HTR-8/SVneo (cell line): Measurements from ENCODE around the gene JAKMIP1.

Experiments used
- DNase-seq: peaks from one replicate; pipeline ENCODE4 v3.0.0; 2011; ENCODE audit warnings: low spot score, mixed read lengths; ENCODE audit not compliant: insufficient read length
- FAIRE-seq: peaks from 2 replicates; lab custom pipeline; 2011; peaks lifted over from hg19 to GRCh38; lab: Jason Lieb, UNC

JAKMIP1 gene

DNA sequence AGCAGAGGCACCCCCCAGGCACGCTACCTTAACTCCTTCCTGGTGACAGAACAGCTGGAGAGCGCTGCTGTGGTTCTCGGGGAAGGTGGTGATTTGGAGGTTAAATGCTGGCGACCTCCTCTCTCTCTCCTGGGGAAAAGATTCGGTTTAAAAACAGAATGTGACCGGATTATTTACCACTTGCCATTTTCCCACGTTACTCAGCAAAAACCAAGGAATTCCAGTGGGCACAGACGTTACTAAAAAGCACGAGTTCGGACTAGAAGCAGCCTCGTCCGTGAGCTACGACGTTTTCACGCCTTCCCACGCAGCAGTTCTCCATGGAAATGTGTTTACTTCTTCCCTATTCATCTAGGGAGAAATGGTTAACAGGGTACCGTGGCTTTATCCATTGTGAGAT is 149.8 kb downstream of the JAKMIP1 start:
- DNase-seq = no peak
- no peak for FAIRE-seq

DNA sequence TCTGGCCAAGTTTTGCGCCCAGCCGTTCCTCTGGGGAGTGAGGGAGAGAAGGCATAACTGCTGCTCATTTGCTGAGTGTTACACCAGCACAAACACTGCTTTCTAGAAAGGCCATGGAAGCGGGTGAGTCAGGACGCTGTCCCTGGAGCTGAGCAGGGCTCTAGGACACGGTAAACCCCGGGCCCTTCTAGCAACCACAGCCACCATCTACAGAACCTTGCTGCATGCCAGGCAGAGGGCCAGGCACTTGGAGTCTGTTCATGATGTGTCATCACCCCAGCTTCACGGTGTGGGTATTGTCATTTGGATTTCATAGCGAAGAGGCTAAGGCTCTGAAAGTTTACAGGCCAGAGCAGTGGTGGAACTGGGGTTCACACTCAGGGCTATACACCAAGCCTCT is 150.4 kb downstream of the JAKMIP1 start:
- FAIRE-seq = no peak
- DNase-seq = no peak

DNA sequence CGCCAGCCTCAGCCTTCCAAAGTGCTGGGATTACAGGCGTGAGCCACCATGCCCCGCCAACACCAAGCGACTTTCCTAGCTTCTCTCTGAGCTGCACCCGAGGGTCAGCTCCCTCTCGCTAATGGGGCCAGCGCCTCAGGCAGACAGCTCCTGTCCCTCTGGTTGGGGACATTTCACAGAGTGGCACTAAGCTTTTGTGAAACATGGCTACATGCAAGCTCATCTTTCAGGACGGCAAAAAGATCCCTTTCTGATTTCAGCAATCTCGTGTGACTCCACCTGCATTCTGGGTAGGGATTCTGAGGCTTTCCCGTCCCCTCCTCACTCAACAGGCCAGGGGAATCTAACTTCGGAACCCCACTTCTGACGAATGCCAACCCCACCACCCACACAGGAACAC is 151.1 kb downstream of the JAKMIP1 start:
- DNase-seq = no peak
- FAIRE-seq = no peak

DNA sequence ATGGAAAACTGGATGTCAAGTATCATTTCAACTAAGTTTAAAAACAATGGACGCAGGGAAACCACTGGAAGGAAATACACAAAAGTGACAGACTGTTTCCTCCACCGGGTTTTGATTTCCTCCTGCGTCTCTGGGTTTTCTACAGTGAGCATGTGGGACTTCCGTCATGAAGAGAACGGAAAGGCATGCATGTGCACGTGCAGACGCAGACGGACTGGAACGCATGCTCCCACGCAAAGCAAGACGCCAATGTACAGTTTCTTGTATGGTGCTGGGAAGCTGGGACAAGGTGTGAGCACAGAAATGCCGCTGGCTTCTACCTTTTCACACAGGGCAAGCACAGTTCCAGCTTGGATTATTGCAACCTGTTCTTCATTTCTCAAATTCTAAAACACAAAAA is 151.8 kb downstream of the JAKMIP1 start:
- FAIRE-seq (no peak), DNase-seq (no peak)

DNA sequence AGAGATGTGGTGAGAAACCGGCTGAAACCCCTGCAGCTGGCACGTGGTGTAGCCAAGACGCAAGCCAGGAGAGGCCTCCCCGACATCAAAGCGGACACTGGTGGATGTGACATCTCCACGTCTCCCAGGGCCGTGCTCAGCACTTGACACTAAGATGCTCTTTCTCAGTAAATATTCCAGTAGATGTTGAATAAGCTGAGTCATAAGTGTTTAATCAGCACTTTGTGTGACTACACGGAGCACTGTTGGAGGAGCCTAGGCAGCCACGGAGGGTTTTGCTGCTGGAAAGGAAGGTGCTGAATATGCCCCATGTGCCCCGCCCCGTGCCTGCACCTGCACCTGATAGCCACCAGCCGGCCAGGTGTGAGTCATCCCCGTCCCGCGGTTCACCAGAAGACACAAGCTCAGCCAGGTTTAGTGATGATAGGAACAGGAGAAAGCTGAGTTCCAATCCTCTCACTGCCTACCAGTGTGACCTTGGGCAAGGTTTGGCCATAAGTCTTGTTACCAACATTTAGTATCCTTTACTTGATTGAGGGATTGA is 153.1 kb downstream of the JAKMIP1 start:
- FAIRE-seq (no peak), DNase-seq (no peak)

DNA sequence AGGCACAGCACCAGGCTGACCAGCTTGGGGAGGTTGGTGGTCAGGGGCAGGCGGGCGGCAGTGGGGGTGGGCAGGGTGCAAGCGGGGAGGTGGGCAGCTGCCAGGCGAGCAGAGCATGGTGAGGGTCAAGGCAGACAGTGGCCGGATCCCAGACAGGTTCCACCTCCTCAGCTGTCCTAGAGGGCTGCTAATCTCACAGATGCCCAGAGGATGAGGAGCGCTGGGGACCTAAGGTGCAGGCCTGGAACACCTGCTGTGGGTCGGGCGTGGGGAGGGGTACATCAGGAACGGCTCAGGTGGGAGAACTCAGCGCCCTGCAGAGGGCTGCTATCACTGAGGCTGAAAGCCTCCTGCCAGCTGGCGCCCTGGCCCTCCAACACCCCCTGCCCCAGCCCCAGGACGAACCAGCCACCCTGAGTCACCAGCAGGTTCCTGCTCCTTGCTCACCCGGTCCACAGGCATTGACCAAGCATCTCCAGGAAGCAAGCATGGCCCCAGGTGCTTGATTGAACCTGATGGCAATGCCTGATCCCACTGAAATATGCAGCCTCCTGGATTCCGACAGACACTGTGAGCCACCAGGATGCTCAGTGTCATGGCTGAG is 153.7 kb downstream of the JAKMIP1 start:
- DNase-seq = no peak
- no peak for FAIRE-seq

DNA sequence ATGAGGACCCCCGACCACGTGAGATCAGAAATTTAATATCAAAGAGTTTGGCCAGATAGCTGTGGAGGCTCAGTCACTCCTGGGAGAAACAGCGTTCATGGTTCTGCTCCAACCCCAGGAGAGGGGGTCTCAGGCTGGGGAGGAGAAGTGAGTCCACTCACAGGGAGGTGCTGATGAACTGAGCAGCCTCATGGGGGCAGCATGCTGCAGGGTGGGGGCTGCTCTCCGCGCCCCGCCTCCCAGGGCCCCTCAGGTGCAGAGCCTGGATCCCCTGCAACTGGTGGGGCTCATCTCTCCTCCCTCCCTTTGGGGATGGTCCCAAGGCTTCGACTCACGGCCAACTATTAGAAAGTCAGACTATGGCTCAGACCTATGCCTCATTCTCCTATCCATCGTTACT is 155.5 kb downstream of the JAKMIP1 start:
- DNase-seq = no peak
- no peak for FAIRE-seq

DNA sequence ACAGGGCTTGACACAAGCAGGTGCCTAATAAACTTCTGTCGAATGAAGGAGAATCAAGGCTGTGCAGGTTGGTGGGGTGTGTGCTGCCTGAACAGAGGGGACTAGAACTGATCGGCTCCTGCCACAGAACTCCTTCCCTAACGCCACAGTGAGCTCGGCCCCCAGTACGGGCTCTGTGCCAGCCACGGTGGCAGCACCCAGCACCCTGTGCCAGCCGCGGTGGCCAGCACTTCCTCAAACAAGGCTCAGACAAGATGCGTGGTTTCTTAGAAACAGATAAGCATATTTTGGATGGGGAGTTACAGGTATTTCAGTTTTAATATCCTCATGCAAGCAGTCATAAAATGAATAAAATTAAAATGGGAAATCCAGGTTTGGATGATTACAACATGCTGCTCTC is 156.1 kb downstream of the JAKMIP1 start:
- FAIRE-seq = no peak
- DNase-seq = no peak

DNA sequence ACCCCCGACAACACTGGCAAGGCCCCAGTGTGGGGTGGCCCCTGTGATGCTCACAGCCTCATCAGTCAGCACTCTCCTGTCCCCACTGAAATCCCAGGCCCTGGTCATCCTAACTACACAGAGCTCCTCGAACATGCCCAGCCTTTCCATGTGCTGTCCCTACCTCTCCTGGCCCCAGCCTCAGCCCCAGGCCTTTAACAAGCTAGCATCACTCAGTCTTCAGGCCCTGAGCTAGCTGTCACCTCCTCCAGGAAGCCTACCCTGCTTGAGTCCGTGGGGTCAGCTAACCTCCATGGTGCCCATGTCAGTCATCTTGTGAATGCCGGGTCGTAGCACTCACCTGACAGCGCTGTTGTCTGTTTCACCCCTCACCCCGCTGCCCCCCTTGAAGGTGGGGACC is 156.5 kb downstream of the JAKMIP1 start:
- DNase-seq = no peak
- FAIRE-seq = no peak

DNA sequence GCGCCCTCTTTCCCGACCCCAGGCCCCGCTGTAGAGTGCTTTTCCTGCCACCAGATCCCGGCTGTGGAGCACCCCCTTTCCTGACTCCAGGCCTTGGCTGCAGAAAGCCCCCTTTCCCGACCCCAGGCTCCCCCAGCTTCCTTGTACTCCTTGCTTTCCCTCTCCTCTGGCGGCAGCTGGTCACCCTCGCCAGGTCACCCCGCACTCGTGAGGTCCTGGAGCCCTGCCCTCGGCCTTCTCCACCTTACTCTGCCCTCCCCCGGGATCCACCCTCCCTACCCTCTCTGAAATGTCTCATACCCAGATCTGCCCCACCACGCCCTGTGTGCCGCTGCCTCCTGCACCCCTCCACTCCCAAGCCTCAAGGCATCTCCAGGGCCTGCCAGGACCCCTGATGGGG is 157.2 kb downstream of the JAKMIP1 start:
- no peak for DNase-seq
- no peak for FAIRE-seq

DNA sequence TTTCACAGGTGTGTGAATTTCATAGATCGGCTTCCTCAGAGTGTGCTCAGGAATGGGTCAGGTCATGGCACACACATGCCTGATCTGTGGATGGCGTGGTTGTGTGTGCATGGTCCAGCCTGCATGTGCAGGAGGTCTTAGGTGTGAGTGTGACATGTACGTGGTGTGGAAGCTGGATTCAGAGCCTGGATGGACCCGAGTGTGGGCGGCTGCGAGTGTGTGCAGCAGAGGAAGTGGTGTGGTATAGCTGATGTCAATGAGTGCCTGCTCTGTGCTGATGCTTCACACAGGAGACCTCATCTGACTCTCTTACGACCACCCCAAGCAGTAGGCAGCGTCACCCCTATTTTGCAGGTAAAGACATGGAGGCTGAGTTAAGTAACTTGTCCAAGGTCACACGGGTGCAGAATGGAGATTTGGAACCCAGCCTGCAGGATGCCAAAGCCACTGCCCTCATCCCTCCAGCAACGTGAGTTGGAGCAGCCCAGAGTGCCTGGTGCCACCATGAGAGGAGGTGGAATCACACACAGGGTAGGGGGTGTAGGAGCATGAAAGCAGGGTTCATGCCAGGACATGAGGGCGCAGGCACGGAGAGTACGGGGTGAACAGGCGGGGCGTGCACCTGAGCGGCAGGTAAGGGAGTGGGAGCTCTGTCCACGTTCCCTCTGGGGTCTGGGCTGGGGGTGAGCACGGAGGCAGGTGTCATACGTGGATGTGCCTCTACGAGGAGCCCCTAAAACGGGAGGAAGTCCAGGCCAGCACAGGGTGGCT is 157.9 kb downstream of the JAKMIP1 start:
- DNase-seq = no peak
- FAIRE-seq = no peak

DNA sequence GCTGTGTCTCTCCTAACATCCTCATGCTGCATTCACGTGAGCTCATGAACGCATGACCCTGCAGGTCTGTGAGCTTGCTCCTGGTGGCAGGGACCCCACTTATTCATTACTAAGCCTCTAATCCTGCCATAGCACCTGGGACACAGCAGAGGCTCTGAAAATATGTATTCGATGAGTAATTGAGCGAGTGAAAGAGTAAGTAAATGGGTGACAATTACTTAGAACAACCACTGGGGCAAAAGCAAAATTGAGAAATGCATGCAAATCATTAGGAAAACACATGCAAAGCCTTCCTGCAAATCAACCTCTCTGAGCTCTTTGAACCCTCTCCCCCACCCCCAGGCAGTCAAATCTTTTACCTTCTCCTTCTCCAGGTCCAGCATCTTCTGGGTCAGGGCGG is 158.5 kb downstream of the JAKMIP1 start:
- FAIRE-seq (no peak), DNase-seq (no peak)

DNA sequence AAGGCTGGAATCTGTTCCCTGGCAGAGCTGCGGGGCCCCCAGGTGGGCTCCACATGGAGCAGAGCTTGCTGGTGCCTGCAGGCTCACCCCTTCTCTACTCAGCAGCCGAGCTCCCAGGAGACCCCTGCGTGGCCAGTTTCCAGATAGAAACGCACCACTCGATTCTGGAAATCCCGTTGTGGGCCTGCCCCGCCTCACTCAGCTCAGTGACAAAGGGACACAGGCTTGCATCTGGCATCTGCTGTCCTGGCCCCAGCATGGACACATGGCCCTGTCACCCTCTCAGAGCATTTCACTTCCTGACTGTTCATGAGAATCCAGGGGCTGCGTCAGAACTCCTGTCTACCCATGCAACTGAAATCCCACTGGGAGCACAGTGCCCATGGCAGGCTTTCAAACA is 161.6 kb downstream of the JAKMIP1 start:
- no peak for DNase-seq
- FAIRE-seq = no peak

DNA sequence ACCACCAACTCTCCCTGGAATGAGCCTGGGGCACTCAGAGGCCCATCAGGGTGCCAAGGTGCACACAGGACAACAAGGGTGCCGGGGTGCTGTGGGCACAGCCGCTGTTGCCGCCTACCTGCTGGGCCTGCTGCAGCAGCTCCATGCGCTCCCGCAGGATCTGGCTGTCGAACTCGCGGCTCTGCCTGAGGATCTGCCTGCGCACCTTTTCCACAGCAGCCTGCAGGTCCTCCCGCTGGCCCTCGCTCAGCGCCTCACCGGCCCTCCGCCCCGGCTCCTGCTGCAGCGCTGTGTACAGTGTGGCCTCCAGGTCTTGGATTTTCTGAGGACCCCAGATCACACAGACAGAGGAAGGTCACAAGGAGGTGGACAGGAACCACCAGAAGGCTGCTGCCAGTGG is 164.6 kb downstream of the JAKMIP1 start:
- FAIRE-seq (no peak), DNase-seq (no peak)

DNA sequence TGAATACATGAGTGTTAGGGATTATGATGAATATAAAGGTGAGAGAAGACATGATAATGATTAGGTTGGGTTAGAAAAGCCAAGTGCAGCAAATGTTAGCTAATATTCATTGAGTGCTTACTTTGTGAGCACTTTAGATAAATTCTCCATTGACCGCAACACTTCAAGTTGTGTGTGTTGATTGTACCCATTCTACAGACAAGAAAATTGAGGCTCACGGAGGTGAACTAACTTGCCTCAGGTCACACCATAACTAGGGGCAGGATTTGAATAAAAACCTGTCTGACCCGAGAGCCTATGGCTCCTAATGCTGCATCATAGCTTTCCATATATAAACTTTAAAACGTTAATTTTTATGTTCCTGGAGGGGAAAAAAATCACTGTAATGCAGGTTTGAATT is 167.0 kb downstream of the JAKMIP1 start:
- no peak for FAIRE-seq
- no peak for DNase-seq

DNA sequence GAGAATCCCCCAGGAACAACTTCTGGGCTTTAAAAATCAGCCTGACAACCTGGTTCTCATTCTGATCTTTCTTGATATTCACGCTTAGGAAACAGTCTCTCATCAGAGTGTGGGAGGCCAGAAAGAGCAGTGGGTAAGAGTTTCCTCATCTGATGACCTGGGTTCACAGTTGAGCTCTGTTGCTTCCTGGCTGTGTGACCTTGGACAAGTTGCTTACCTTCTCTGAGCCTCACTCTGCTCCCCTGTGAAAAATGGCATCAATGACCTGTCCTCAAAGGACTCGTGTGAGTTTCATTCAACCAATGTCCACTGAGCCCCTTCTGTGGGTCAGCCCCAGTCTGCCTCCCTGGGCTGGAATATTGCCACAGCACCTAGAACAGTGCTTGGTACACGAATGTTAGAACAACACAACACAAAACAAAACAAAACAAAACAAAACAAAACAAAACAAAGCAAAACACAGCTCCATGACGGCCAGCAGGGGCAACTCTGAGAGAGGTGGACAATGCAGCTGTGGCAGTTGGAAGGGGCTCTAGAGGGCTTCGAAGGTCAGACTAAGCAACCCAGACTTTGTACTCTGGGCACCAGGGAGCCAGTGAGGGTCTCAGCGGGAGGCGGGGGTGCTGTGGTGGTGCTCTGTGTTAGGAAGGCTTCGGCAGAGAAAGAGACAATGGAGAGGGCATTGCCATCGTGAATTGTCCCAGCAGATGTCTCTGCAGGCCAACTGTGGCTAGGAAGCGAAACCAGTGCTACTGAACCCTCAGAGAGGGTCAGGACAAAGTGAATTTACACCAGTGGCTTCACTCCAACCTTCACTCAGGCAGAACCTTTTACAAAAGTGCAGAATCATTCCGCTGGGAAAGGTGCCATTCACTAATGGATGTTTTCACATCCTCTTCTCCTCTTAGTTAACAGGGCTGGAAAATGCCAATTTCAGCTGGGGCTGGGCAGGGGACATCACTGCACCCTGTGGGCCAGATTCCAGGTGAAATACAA is 167.8 kb downstream of the JAKMIP1 start:
- no peak for DNase-seq
- FAIRE-seq = no peak

DNA sequence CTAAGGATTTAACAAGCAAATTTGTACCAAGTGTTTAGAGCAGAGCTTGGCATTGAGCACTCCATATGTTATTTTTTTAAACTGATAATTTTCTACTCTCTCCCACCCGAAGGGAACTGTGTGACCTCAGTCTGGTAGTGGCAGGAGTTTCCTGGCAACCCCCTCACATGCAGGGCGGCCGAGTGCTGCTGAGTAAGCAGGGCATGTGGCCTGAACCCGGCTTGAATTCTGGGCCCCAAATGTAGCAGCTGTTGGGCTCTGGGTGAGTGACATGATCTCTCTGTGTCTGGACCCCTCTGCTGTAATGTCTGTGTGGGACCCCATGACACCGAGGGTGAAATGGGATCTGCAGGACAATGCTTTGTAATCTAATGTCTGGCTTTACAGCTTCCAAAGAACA is 168.5 kb downstream of the JAKMIP1 start:
- no peak for FAIRE-seq
- DNase-seq = no peak

DNA sequence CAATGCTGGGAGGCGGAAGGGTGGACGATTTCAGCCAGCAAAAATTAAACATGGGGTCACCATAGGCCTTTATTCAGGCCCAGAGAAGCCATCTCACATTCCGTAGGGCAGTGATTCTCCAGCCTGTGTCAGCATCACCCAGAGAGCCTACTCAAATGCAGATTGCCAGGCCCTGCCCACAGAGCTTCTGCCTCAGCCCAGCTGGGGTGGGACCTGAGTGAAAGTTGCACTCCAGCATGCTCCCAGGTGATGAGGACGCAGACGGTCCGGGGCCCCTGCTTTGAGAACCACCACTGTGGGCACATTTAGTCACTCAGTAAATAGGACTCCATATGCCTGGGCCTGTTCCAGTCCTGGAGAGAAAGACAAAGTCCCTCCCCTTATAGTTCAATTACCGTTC is 169.7 kb downstream of the JAKMIP1 start:
- no peak for FAIRE-seq

DNA sequence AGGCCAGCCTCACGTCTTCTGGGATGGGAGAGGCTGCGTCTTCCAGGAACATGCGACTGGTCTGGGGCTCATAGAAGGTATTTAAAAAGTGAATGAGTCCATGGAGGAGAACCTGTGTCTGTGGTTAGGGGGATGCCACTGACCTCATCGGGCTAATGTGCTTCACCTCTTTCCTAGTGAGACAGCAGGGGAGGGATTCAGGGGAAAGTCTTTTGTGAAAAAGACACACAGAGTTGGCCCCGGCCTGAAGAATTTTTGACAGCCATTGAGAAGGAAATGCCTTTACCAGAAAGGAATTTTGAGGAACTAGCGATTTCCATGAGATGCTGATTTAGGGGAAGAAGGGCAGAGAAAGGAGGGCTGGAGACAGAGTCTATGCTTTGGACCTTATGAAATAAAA is 171.1 kb downstream of the JAKMIP1 start:
- no peak for FAIRE-seq
- no peak for DNase-seq

More for the DNA sequence above, 169.7 kb downstream of the JAKMIP1 start:
- no peak for DNase-seq

DNA sequence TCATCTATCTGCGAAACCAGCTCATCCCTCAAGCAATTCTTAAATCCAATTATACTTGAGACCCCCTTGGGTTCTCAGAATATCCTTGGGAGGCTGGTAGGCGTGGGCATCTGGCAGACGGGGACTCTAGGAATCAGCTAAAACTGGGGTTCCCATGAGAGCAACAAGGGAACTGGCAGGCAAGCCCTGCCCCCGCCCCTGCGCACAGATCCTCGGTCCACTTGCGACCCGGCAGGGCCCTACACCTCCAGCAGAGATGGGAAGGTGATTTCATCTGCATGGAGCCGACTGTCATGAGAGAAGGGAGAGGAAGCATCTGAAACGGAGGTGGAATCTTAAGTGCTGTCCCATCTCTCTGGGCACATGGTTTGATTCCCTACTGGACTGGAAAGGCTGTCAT is 172.2 kb downstream of the JAKMIP1 start:
- FAIRE-seq (no peak), DNase-seq (no peak)

DNA sequence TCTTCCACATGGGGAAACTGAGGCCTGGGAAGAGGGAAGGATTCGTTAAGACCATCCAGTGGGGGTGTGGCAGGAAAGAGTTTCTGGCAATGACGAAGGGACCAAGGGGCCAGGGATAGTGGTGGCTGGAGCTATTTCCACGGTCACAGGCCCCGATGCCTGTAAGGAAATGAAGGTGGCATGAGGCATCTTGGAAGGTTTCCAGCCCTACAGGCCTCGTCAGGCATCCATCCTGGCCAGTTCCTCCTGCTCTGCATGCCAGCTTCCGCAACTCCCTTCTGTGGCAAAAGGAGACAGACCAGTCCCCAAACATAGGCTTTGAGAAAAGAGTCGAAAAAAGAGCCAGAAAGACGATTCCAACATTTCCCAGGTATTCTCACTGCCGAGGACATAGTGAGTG is 173.0 kb downstream of the JAKMIP1 start:
- DNase-seq = no peak
- no peak for FAIRE-seq
